ENCODE results near the gene ACCS. TPM values are rescaled to one million over a fixed set of nuclear protein-coding genes. Genes with fewer than 3 reads are reported as not detected.

Gene ACCS
- total and polyA plus RNA-seq, 2 donors (not counting 3 experiments of a cell fraction or from before 2014, with no cell fraction given): 8.6 to 22.7 TPM

DNA sequence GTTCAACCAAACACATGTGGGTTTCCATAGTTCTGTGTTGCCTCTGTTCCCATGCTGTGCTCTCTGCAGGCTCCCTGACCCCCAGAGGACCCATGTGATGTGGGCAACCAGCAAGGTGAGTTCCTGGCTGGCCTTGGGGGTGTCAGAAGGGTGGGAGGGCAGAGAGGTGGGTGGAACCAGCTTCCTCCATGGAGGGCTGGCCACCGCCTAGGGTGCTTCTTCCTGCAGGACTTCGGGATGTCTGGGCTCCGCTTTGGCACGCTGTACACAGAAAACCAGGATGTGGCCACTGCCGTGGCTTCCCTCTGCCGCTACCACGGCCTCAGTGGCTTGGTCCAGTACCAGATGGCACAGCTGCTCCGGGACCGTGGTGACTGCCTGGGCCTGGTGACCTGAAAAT lies 14.9 kb downstream of the ACCS start:
- H3K79me2 ChIP-seq (ENCODE audit: control insufficient read depth, insufficient read depth, low read length): no peaks in the 10 kb centered on the region
- ChIA-PET POLR2A (no interaction called here), CTCF (interaction anchor here (6.7 kb wide), 1 partner anchor 13 kb away, joined by 45 read pairs; the partner anchor contains the start of gene EXT2)
- H3K9ac ChIP-seq (replicated peaks; ENCODE audit: extremely low read depth, insufficient read depth, low read length): no peak overlapping the region
- H3K9me3 ChIP-seq (replicated peaks; ENCODE audit: control insufficient read depth, insufficient read depth, low read length): no peaks in the 10 kb centered on the region
- H3K4me2 ChIP-seq (ENCODE audit: insufficient read depth, low read length): no peak overlapping the region
- no peak overlapping the region for H2AFZ ChIP-seq (ENCODE audit: low read depth, low read length)
- H3K9me1 ChIP-seq (replicated peaks; ENCODE audit: control insufficient read depth, extremely low read depth, insufficient read depth, low read length): no peaks in the 10 kb centered on the region
- H3K4me3 ChIP-seq (replicated peaks in 1 of 3; ENCODE audit: insufficient read depth in 1 of 3, low read depth in 1 of 3, low read length in 3 of 3): no peak overlapping the region
- no peaks in the 10 kb centered on the region for H3K4me1 ChIP-seq (ENCODE audit: control insufficient read depth, extremely low read depth, insufficient read depth, low read length)
- intact Hi-C loops (cut with micrococcal nuclease) (no loop called here), dilution Hi-C loops (cut with MboI; ENCODE audit: extremely low pct_ligation_motif_present, low sequenced_read_pairs) (no loop called here)
- no peaks in the 10 kb centered on the region for H3K36me3 ChIP-seq (ENCODE audit: control insufficient read depth in 2 of 2, extremely low read depth in 1 of 2, insufficient read depth in 2 of 2, low read length in 2 of 2)
- TF ChIP-seq POLR2AphosphoS5 (IDR thresholded peaks at IDR 0.05; ENCODE audit: insufficient read depth, low read depth, low read length): no peak
- TF ChIP-seq MYC (IDR thresholded peaks at IDR 0.05; ENCODE audit: low read depth, low read length): no peak
- no peak for TF ChIP-seq EZH2 (IDR thresholded peaks at IDR 0.05; ENCODE audit: borderline replicate concordance, low read depth, low read length, severe bottlenecking)
- TF ChIP-seq, protein P1, sequence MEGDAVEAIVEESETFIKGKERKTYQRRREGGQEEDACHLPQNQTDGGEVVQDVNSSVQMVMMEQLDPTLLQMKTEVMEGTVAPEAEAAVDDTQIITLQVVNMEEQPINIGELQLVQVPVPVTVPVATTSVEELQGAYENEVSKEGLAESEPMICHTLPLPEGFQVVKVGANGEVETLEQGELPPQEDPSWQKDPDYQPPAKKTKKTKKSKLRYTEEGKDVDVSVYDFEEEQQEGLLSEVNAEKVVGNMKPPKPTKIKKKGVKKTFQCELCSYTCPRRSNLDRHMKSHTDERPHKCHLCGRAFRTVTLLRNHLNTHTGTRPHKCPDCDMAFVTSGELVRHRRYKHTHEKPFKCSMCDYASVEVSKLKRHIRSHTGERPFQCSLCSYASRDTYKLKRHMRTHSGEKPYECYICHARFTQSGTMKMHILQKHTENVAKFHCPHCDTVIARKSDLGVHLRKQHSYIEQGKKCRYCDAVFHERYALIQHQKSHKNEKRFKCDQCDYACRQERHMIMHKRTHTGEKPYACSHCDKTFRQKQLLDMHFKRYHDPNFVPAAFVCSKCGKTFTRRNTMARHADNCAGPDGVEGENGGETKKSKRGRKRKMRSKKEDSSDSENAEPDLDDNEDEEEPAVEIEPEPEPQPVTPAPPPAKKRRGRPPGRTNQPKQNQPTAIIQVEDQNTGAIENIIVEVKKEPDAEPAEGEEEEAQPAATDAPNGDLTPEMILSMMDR (IDR thresholded peaks at IDR 0.05; ENCODE audit: extremely low read depth in 1 of 2, insufficient read depth in 1 of 2, low read depth in 1 of 2, low read length in 2 of 2): no peak
- no peak for TF ChIP-seq JUN (IDR thresholded peaks at IDR 0.05; ENCODE audit: borderline replicate concordance, insufficient read depth, insufficient read length, low read depth)
- no peak for TF ChIP-seq FOS (IDR thresholded peaks at IDR 0.05; ENCODE audit: borderline replicate concordance, insufficient read depth, low read length)
- DNase-seq (ENCODE audit: low read depth, low spot score): no peak
- FAIRE-seq: no peak
- no peaks in the 10 kb centered on the region for H4K20me1 ChIP-seq (replicated peaks; ENCODE audit: control insufficient read depth, extremely low read depth, insufficient read depth, low read length)
- H3K27me3 ChIP-seq (ENCODE audit: control insufficient read depth in 2 of 2, insufficient read depth in 2 of 2, low read length in 2 of 2): peaks cover 5 to 14% of the 10 kb centered on the region in 2 experiments
- no peak overlapping the region for H3K27ac ChIP-seq (ENCODE audit: insufficient read depth, low read depth, low read length)
- no TSS peak for BruUV-seq (replicated peaks)
